HG03575 (cell line): ENCODE results near the gene EIF3M.

Experiments
- ATAC-seq: cut with Tn5 transposase; IDR thresholded peaks from one replicate; pipeline ENCODE4 v1.9.1; 2021; ENCODE audit not compliant: unreplicated experiment, insufficient number of reproducible peaks, low FRiP score; ENCODE audit errors: extremely low read depth

EIF3M gene

DNA sequence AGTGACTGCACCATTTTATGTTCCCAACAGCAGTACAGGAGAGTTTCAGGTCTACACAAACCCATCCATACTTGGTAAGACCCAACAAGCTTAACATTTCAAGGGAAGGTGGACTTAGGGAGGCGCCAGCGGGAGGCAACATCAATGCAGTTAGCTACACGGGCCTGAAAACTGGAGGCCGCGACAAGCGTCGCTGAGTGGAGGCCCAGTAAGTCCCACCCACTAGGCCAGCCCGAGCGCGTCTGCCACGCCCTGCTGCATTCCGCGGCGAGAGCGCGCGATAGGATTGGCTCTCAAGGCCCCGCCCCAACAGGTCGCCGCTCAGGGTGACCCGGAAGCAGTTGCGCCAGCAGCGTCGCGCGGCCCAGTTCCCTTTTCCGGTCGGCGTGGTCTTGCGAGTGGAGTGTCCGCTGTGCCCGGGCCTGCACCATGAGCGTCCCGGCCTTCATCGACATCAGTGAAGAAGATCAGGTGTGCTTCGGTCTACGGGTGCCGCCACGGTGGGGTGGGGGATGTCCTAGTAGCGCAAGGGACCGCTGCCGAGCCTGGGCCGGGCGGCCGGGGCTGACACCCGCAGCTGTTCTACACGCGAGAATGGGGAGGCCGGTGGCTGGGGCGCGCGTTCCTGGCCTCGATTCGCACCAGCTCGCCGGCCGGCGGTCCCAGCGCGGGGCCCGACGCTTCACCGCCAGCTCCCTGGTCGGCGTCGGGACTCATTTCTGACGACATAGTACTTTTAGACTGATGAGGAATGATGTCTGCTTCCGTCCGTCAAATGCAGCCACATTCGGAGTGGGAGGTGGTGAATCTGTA, at the start of gene EIF3M:
Gene EIF3M, plus strand, starts transcription at position 373 of the 813 bp plus-strand sequence. Its CDS starts 57 bp downstream, at position 430.
- ATAC-seq = peak; percentile 93

DNA sequence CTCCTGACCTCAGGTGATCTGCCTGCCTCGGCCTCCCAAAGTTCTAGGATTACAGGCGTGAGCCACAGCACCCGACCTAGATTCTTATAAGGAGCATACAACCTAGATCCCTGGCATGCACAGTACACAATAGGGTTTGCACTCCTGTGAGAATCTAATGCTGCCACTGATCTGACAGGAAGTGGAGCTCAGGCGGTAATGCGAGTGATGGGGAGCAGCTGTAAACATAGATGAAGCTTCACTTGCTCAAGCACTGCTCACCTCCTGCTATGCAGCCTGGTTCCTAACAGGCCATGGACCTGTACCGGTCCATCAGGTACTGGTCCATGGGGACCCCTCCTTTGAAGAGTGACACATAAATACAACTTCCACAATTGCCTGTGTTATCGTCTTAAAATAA, 44.8 kb upstream of the EIF3M start:
- no peak for ATAC-seq

GRCh38 chr11:32549611-32550187, 33.9 kb upstream of the EIF3M start:
- ATAC-seq = no peak

DNA sequence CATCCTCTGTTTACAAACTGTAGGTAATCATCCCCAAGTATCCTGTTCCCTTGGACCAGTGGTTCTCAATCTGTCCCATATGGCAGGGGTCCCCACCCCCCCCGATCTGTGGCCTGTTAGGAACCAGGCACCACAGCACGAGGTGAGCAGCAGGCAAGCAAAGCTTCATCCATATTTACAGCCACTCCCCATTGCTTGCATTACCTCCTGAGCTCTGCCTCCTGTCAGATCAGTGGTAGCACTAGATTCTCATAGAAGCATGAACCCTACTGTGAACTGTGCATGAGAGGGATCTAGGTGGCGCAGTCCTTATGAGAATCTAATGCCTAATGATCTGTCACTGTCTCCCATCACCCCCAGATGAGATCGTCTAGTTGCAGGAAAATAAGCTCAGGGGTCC, 33.4 kb upstream of the EIF3M start:
- no peak for ATAC-seq

- no peak for ATAC-seq
These were observed 28.5 kb upstream of the EIF3M start for GRCh38 chr11:32555091-32555490.

DNA sequence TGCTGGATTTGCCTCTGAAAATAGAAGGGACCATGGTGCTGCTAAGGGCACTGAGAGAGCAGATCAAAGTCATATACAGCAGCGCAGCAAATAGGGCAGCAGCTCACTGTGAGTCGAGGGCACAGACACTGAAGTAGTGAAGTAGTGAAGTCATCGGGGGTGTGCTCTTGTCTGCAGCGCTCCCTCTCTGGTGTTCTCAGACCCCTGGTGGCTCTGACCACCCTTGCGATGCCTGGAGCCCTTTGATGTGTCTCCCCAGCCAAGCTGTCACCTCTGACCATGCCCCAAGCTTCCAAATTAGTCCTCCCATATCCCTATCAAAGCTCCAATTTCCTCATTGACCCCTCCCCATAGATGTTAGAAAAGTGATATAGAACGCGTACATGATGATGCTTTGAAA, 27.7 kb upstream of the EIF3M start:
- ATAC-seq = no peak

GRCh38 chr11:32561835-32562234, 21.8 kb upstream of the EIF3M start:
- no peak for ATAC-seq

DNA sequence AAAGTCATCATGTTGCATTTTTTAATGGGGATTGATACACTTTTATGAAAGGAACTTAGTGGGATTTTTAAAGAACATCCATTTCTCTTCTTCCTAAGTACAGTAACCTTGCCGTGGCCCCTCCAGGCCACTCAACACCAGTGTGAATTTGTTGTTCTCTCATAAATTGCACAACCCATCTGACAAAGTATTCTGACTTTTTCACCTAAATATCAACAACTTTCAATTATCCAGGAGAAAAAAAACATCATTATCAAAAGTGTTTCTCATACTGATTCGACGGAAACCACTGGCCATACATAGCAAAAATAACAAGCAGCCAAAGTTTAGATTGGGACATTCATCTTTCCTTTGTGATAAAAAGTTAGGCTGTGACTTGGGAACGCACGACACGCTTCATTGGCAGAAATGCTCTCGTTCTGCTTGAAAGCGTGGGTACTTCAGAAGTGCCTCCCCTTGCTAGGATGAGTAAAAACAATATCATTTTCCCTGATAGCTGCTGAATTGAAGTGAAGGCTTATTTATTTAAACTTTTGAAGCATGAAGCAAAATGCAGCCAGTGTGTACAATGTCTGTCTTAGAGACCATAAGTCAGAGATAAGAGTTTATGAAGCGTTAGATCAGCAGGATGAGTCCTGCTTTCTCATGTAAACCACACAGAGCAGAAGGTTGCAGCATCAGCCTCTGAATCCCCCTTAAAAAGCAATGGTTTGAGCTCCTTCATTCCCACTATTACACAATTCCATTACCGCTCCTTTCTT, 20.6 kb upstream of the EIF3M start:
- no peak for ATAC-seq

GRCh38 chr11:32563600-32563959, 20.1 kb upstream of the EIF3M start:
- no peak for ATAC-seq

DNA sequence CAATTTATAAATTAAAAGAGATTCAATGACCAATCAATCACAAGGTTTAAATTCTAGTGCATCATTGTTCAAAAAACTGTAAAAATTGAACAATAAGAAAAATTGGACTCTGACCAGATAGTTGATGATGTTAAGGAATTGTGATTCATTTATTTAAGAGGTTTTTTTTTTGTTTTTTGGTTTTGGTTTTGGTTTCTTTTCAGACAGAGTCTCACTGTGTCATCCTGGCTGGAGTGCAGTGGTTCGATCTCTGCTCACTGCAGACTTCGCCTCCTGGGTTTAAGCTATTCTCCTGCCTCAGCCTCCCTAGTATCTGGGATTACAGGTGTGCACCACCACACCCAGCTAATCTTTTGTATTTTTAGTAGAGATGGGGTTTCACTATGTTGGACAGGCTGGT, 17.1 kb upstream of the EIF3M start:
- no peak for ATAC-seq

GRCh38 chr11:32567154-32567553, 16.5 kb upstream of the EIF3M start:
- ATAC-seq = no peak

DNA sequence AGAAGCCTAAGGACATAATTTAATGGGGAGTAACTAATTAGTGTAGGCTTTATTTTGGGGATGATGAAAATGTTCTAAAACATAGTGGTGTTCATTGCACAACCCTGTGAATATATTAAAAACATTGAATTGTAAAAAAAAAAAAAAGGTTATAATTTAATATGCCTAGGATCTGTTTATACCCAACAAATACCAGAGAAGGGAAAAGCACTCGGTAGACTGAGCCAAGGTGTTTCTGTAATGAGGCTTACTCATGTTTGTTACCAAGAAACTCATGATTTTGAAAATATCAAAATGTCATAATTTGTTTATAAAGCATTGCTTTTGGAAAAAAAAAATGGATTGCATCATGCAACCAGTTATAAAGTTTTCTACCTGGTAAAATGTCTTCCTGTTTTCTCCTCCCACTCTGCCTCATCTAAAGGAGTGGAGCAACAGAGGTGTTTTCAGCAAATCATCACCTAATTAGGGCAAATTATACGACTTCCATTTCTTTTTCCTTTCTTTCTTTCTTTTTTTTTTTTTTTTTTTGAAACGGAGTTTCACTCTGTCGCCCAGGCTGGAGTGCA, 14.2 kb upstream of the EIF3M start:
- no peak for ATAC-seq

DNA sequence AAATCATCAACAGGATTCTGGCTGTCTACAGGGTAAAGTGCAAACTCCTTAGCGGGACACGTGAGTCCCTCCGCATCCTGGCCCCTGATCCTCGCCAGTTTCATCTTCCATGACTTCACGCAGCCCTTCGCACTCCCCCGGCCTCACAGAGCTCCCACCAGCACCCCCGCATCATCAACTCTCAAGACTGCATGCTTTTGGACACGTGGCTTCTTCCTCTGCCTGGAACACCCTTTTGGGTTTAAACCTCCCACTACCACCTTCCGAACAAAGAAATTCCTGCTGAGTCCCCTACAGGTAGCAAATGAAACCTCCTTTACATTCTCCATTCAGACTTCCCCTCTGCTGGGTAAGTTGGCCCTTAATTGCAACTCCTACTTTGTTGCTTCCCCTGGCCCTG, 12.6 kb upstream of the EIF3M start:
- no peak for ATAC-seq

DNA sequence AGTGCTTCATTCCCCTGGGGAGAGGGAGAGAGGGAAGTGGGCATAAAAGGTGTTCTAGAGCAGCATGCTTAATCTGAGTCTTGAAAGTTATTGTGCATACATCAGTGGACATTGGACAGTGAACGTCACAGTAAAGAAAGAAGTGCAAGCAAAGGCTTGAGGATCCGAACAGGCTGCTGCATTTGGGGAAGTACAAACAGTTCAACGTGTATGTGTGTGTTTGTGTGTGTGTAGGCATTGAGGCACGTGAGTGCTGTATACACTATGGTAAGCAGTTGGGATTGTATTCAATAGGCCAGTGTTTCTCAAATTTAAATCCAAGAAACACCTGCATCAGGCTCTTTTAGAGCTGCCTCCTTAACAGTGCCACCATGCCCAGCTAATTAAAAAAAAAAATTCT, 10.4 kb upstream of the EIF3M start:
- ATAC-seq = no peak

- ATAC-seq = no peak
These were observed 9.2 kb upstream of the EIF3M start for GRCh38 chr11:32574421-32574820.

DNA sequence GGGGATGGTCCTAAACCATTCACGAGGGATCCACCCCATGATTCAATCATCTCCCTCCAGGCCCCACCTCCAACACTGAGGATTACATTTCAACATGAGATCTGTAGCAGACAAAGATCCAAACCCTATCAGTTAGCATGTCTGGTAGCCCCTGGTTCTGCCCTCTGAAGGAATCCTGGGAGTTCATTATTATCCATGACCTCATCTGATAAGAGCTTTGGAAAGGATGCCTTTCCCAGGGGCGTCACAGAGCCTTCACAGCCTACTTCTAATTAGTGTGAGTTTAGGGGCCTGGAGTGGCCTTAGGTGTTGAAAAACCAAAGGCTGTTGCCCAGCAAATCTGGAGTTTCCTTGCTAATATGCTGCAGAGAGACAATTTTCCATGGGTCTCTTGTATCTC, 8.6 kb upstream of the EIF3M start:
- ATAC-seq = no peak

- ATAC-seq = no peak
These were observed 7.2 kb upstream of the EIF3M start for GRCh38 chr11:32576456-32576855.

GRCh38 chr11:32580967-32581366, 2.7 kb upstream of the EIF3M start:
- ATAC-seq = no peak

GRCh38 chr11:32581556-32581955, 2.1 kb upstream of the EIF3M start:
- no peak for ATAC-seq

- ATAC-seq = no peak
These were observed 1.3 kb downstream of the EIF3M start for GRCh38 chr11:32584921-32585320.
